ENCODE results near the gene ITM2C. TPM values are rescaled to one million over a fixed set of nuclear protein-coding genes. Genes with fewer than 3 reads are reported as not detected.

ITM2C gene
- total and polyA plus RNA-seq, 7 experiments from 2014 or later, result 7.4 to 37.4 (median 25.3) TPM

DNA sequence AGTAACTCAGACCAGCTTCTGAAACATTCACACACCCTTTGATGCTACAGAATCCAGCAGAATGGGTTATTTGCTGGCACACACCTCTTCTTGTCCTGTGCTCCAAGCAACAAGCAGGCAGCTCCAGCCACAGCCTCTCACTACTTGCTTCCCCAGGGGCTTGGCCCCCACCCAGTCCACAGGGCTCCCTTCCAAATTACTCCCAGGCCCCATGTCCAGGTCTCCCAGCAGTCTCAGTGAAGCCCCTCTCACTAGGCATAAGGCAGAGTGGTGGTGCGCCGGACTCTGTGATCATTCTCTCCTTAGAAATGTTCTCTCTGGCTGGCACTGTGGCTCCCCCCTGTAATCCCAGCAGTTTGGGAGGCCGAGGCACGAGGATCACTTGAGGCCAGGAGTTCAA is 25.9 kb downstream of the ITM2C start:
- no peak for DNase-seq
- no peak overlapping the region for H3K4me3 ChIP-seq (ENCODE audit: low read length)
- no peak for ATAC-seq
- intact Hi-C loops (cut with micrococcal nuclease), result no loop called here
- Mint-ChIP-seq H3K4me3 (no peak overlapping the region), H3K9me3 (peaks cover 0 to 4% (median 0%) of the 10 kb centered on the region in 11 donors), H3K4me1 (peaks cover 6 to 13% (median 7%) of the 10 kb centered on the region in 7 donors), H3K27me3 (peaks cover 10 to 23% (median 17%) of the 10 kb centered on the region in 5 donors), H3K27ac (no peak overlapping the region), H3K36me3 (no peaks in the 10 kb centered on the region)
- peaks cover 0 to 10% of the 10 kb centered on the region in 2 donors for H3K4me1 ChIP-seq (ENCODE audit: control insufficient read depth in 2 of 2, insufficient read depth in 2 of 2, low read length in 2 of 2)
- H3K27ac ChIP-seq (ENCODE audit: low read depth, low read length), result no peak overlapping the region
- H3K27me3 ChIP-seq (ENCODE audit: control insufficient read depth in 2 of 2, insufficient read depth in 2 of 2, low read length in 2 of 2), result no peaks in the 10 kb centered on the region
- ChIA-PET POLR2A (no interaction called here), CTCF (no interaction called here)
- H3K9me3 ChIP-seq (ENCODE audit: control insufficient read depth in 2 of 3, low read length in 3 of 3), result no peaks in the 10 kb centered on the region
- no peaks in the 10 kb centered on the region for H3K36me3 ChIP-seq (ENCODE audit: control insufficient read depth in 2 of 3, insufficient read depth in 3 of 3, low read length in 3 of 3)

DNA sequence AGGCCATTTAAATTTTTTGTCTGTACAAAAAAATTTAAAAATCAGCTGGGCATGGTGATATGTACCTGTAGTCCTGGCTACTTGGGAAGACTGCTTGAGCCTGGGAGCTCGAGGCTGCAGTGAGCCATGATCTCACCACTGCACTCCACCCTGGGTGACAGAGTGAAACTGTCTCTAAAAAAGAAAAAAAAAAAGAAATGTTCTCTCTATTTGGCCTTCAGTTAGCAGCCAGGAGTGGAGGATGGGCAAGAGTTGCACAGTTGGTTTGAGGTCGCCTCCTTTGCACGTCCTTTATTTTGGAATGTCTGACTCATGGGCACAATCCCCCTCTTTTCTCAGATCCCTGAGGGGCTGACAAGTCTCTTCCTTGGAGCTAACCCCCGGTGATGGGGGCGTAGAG is 26.3 kb downstream of the ITM2C start:
- POLR2A ChIA-PET, result no interaction called here
- H3K27me3 Mint-ChIP-seq, result peaks cover 10 to 23% (median 17%) of the 10 kb centered on the region in 5 donors
- Histone ChIP-seq H3K36me3 (ENCODE audit: control insufficient read depth in 2 of 3, insufficient read depth in 3 of 3, low read length in 3 of 3) (no peaks in the 10 kb centered on the region), H3K27me3 (ENCODE audit: control insufficient read depth in 2 of 2, insufficient read depth in 2 of 2, low read length in 2 of 2) (no peaks in the 10 kb centered on the region), H3K4me1 (ENCODE audit: control insufficient read depth in 2 of 2, insufficient read depth in 2 of 2, low read length in 2 of 2) (peaks cover 0 to 10% of the 10 kb centered on the region in 2 donors), H3K9me3 (ENCODE audit: control insufficient read depth in 2 of 3, low read length in 3 of 3) (no peaks in the 10 kb centered on the region), H3K4me3 (ENCODE audit: low read length) (no peak overlapping the region), H3K27ac (ENCODE audit: low read depth, low read length) (no peak overlapping the region)
- H3K27ac Mint-ChIP-seq, result no peak overlapping the region
- peaks cover 0 to 4% (median 0%) of the 10 kb centered on the region in 11 donors for H3K9me3 Mint-ChIP-seq
- CTCF ChIA-PET, result no interaction called here
- DNase-seq, result no peak
- H3K36me3 Mint-ChIP-seq, result no peaks in the 10 kb centered on the region
- H3K4me1 Mint-ChIP-seq, result peaks cover 6 to 13% (median 7%) of the 10 kb centered on the region in 7 donors
- no peak overlapping the region for H3K4me3 Mint-ChIP-seq
- no peak for ATAC-seq
- intact Hi-C loops (cut with micrococcal nuclease), result no loop called here

DNA sequence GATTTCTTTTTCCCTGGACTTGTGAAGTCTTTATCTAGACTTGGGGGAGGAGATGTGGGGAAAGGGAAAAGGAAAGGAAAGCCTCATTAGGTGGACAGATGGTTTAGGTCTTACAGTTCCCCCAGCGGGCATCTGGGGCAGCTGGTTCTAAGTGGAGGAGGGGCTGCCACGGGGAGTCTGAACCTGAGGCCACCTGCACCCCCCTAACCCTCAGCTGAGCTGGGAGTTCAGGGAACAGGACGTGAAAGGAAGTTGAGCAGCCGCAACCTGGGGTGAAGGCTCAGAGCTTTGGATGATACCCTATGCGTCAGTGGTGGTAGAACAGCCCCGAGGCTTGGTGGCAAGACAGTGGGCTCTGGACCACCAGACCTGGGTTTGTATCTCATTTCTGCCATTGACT is 26.8 kb downstream of the ITM2C start:
- CTCF ChIA-PET, result no interaction called here
- DNase-seq, result no peak
- peaks cover 11 to 22% (median 18%) of the 10 kb centered on the region in 5 donors for H3K27me3 Mint-ChIP-seq

DNA sequence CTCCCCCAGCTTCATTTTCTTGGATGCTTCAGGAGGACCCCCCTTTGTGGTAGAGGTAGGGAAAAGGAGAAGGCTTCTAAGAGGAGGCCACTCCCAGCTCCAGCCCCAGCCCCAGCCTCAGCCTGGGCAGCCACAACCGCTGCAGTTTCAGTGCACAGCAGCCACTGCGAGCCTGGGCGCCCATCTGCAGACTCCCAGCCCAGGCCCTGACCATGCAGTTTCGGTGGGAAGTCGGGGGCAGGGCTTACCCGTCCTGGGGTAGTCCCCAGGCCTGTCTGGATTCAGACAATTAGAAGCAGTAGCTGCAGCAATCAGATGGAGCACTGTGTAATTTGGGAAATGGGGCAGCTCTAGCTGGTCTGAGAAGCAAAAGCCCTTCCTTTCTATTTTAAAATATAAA is 28.6 kb downstream of the ITM2C start:
- no peak overlapping the region for H3K27ac Mint-ChIP-seq

More for the DNA sequence above, 26.8 kb downstream of the ITM2C start:
- Histone ChIP-seq H3K36me3 (ENCODE audit: control insufficient read depth in 2 of 3, insufficient read depth in 3 of 3, low read length in 3 of 3) (no peaks in the 10 kb centered on the region), H3K9me3 (ENCODE audit: control insufficient read depth in 2 of 3, low read length in 3 of 3) (no peaks in the 10 kb centered on the region), H3K27ac (ENCODE audit: low read depth, low read length) (no peak overlapping the region), H3K4me3 (ENCODE audit: low read length) (no peak overlapping the region), H3K4me1 (ENCODE audit: control insufficient read depth in 2 of 2, insufficient read depth in 2 of 2, low read length in 2 of 2) (peaks cover 0 to 10% of the 10 kb centered on the region in 2 donors), H3K27me3 (ENCODE audit: control insufficient read depth in 2 of 2, insufficient read depth in 2 of 2, low read length in 2 of 2) (no peaks in the 10 kb centered on the region)
- H3K27ac Mint-ChIP-seq, result no peak overlapping the region
- no peaks in the 10 kb centered on the region for H3K36me3 Mint-ChIP-seq
- ATAC-seq, result no peak
- peaks cover 6 to 14% (median 7%) of the 10 kb centered on the region in 7 donors for H3K4me1 Mint-ChIP-seq
- POLR2A ChIA-PET, result no interaction called here
- intact Hi-C loops (cut with micrococcal nuclease), result no loop called here
- peaks cover 0 to 4% (median 0%) of the 10 kb centered on the region in 11 donors for H3K9me3 Mint-ChIP-seq
- H3K4me3 Mint-ChIP-seq, result no peak overlapping the region

DNA sequence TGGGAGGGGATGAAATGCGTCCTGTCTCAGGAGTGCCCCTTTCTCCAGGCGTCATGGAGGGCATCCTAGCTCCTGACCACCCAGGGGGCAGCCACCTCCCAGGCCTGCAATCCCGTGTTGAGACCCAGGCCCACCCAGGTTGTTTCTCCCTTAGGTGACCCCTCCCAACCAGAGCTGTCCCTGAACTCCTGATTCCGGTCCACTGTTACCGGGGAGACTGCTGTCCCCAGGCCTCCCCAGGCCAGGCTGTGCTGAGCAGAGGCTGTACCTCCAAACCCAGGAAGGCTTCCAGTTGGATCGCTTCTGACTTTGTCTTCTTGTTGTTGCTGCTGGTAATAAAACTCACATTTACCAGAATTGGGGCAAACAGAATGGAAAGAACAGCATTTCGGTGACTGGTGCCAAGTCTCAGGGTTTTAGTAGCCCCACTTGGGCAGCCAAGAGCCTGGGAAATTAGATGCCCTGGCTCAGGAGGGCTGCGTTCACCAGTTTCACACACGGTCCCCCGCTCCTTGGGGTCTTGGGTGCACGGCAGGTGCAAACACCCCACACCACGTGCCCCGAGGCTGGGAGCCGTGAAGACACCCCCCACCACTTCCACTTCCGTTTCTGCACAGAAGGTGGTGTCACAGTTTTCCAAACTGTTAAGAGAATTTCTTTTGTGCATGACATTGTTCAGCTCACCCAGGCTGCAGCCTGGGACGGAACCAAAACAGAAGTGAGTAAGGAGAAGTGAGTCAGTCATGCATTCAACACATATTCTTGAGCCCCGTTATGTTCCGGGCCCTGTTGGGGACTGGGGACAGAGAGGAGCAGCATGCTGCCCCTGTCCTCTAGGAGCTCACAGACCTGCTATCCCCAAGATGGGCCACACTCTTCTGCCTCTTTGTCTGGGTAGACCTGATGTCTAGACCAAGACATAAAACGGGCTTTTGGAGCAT is 29.4 kb downstream of the ITM2C start:
- H3K4me3 ChIP-seq (ENCODE audit: low read length), result no peak overlapping the region
- no peaks in the 10 kb centered on the region for H3K9me3 ChIP-seq (ENCODE audit: control insufficient read depth in 2 of 3, low read length in 3 of 3)
- CTCF ChIA-PET, result interaction anchor here (0.5 kb wide), 1 partner anchor 108 kb away, joined by 3 read pairs; no protein-coding TSS in a partner anchor
- POLR2A ChIA-PET, result no interaction called here
- DNase-seq (no peak), ATAC-seq (peak; percentile 71)
- H3K4me1 Mint-ChIP-seq, result peaks cover 6 to 14% (median 9%) of the 10 kb centered on the region in 7 donors
- peaks cover 0 to 2% (median 0%) of the 10 kb centered on the region in 11 donors for H3K9me3 Mint-ChIP-seq
- no peaks in the 10 kb centered on the region for H3K36me3 ChIP-seq (ENCODE audit: control insufficient read depth in 2 of 3, insufficient read depth in 3 of 3, low read length in 3 of 3)
- peak overlapping the region in 1 of 9 donors; percentile 45 for H3K27ac Mint-ChIP-seq
- H3K27me3 ChIP-seq (ENCODE audit: control insufficient read depth in 2 of 2, insufficient read depth in 2 of 2, low read length in 2 of 2), result no peaks in the 10 kb centered on the region
- H3K4me3 Mint-ChIP-seq, result peak overlapping the region in 1 of 10 donors; percentile 14
- intact Hi-C loops (cut with micrococcal nuclease), result no loop called here
- no peak overlapping the region for H3K27ac ChIP-seq (ENCODE audit: low read depth, low read length)
- peaks cover 18 to 28% (median 26%) of the 10 kb centered on the region in 5 donors for H3K27me3 Mint-ChIP-seq
- no peaks in the 10 kb centered on the region for H3K36me3 Mint-ChIP-seq
- peaks cover 0 to 10% of the 10 kb centered on the region in 2 donors for H3K4me1 ChIP-seq (ENCODE audit: control insufficient read depth in 2 of 2, insufficient read depth in 2 of 2, low read length in 2 of 2)

More for the DNA sequence above, 28.6 kb downstream of the ITM2C start:
- peaks cover 18 to 28% (median 27%) of the 10 kb centered on the region in 5 donors for H3K27me3 Mint-ChIP-seq
- no peaks in the 10 kb centered on the region for H3K27me3 ChIP-seq (ENCODE audit: control insufficient read depth in 2 of 2, insufficient read depth in 2 of 2, low read length in 2 of 2)
- H3K4me1 Mint-ChIP-seq, result peaks cover 6 to 14% (median 9%) of the 10 kb centered on the region in 7 donors
- H3K9me3 Mint-ChIP-seq, result peaks cover 0 to 4% (median 0%) of the 10 kb centered on the region in 11 donors
- POLR2A ChIA-PET, result no interaction called here
- no peaks in the 10 kb centered on the region for H3K36me3 ChIP-seq (ENCODE audit: control insufficient read depth in 2 of 3, insufficient read depth in 3 of 3, low read length in 3 of 3)
- DNase-seq (no peak), ATAC-seq (no peak)
- no peak overlapping the region for H3K4me3 ChIP-seq (ENCODE audit: low read length)
- peaks cover 0 to 10% of the 10 kb centered on the region in 2 donors for H3K4me1 ChIP-seq (ENCODE audit: control insufficient read depth in 2 of 2, insufficient read depth in 2 of 2, low read length in 2 of 2)
- no peaks in the 10 kb centered on the region for H3K36me3 Mint-ChIP-seq
- H3K4me3 Mint-ChIP-seq, result no peak overlapping the region
- no peak overlapping the region for H3K27ac ChIP-seq (ENCODE audit: low read depth, low read length)
- CTCF ChIA-PET, result no interaction called here
- no peaks in the 10 kb centered on the region for H3K9me3 ChIP-seq (ENCODE audit: control insufficient read depth in 2 of 3, low read length in 3 of 3)
- intact Hi-C loops (cut with micrococcal nuclease), result no loop called here

DNA sequence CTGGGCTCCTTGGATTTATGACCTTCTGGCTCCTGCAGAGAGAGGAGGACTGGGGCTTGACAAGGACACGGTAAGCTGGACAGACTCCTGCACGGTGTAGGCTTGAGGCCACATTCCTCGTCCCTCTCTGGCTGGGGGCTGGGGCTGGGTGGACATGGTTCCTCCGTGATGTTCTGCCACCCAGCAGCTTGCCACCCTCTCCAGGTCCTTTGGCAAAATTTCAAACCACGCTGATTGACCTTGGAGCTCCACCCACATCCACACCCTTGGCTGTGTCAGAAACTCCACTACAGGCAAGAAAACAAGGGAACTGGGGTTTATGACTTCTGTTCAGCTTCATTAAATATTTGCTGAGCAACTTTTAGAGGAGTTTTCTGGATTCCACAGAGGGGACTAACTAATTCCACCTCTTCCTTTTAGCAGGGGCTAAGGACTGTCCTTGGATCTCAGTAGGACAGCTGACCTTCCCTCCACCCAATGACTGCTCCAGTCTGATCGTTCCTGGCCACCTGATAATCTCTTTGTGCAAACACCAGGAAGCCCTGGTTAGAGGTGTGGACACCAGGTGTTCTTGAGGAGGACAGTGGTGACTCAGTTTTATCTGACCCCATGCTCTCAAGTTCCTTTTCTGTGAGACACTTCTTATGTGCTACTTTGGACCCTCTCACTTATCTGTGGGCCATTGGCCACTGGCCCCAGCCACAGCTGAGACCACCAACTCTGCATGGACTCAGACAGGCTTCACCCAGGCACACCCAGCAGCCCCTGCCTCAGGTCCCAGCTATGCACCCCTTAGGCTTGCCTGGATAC is 31.0 kb downstream of the ITM2C start:
- intact Hi-C loops (cut with micrococcal nuclease), result no loop called here
- ATAC-seq (no peak), DNase-seq (no peak)
- Histone ChIP-seq H3K4me1 (ENCODE audit: control insufficient read depth in 2 of 2, insufficient read depth in 2 of 2, low read length in 2 of 2) (peaks cover 0 to 10% of the 10 kb centered on the region in 2 donors), H3K4me3 (ENCODE audit: low read length) (no peak overlapping the region), H3K27me3 (ENCODE audit: control insufficient read depth in 2 of 2, insufficient read depth in 2 of 2, low read length in 2 of 2) (no peaks in the 10 kb centered on the region), H3K9me3 (ENCODE audit: control insufficient read depth in 2 of 3, low read length in 3 of 3) (no peaks in the 10 kb centered on the region), H3K36me3 (ENCODE audit: control insufficient read depth in 2 of 3, insufficient read depth in 3 of 3, low read length in 3 of 3) (no peaks in the 10 kb centered on the region), H3K27ac (ENCODE audit: low read depth, low read length) (no peak overlapping the region)
- Mint-ChIP-seq H3K4me3 (no peak overlapping the region), H3K27me3 (peaks cover 18 to 34% (median 30%) of the 10 kb centered on the region in 5 donors), H3K27ac (no peak overlapping the region), H3K9me3 (peaks cover 0 to 2% (median 0%) of the 10 kb centered on the region in 11 donors), H3K4me1 (peaks cover 6 to 14% (median 11%) of the 10 kb centered on the region in 7 donors), H3K36me3 (no peaks in the 10 kb centered on the region)
- POLR2A ChIA-PET, result no interaction called here
- CTCF ChIA-PET, result interaction anchor here (1.2 kb wide), 1 partner anchor 10 kb away, joined by 3 read pairs; no protein-coding TSS in a partner anchor

Measured in naive thymus-derived CD4-positive, alpha-beta T cell (primary cell).